Heart right ventricle (tissue), 16 donors: ENCODE data around the gene NXPH1. TPM values are rescaled to one million over a fixed set of nuclear protein-coding genes. Genes with fewer than 3 reads are reported as not detected.

Experiments
- ATAC-seq, 8 donors: fragments of 200-7000 bp; cut with Tn5 transposase; one replicate each; pipeline ENCODE4 v1.9.1; 2020; ENCODE audit warnings: mild to moderate bottlenecking in 8 of 8, moderate library complexity in 8 of 8, moderate number of reproducible peaks in 1 of 8
- DNase-seq, 2 donors: peaks; one replicate each; pipeline ENCODE4 v3.0.0-alpha.2; 2020
- H3K27ac ChIP-seq, 10 donors: fragments of 200-600 bp; sonication (generic) in 2 of 10; one replicate each; pipeline versions ENCODE4 v1.5.0 to v1.8.0; 2020 to 2022; ENCODE audit warnings: mild to moderate bottlenecking in 3 of 10
- H3K27me3 ChIP-seq, 7 donors: fragments of 200-600 bp; one replicate each; pipeline ENCODE4 v1.8.0; 2021 to 2022; ENCODE audit warnings: mild to moderate bottlenecking in 2 of 7
- H3K36me3 ChIP-seq, 9 donors: fragments of 200-600 bp; sonication (generic) in 1 of 9; one replicate each; pipeline versions ENCODE4 v1.5.0 to v1.8.0; 2020 to 2022; ENCODE audit warnings: mild to moderate bottlenecking in 2 of 9
- H3K4me1 ChIP-seq, 9 donors: fragments of 200-600 bp; sonication (generic) in 1 of 9; one replicate each; pipeline versions ENCODE4 v1.5.0 to v1.8.0; 2020 to 2022; ENCODE audit warnings: mild to moderate bottlenecking in 4 of 9
- H3K4me3 ChIP-seq, 10 donors: fragments of 200-600 bp; sonication (generic) in 2 of 10; one replicate each; pipeline versions ENCODE4 v1.5.0 to v1.8.0; 2020 to 2022; ENCODE audit warnings: mild to moderate bottlenecking in 7 of 10, moderate library complexity in 2 of 10
- H3K9me3 ChIP-seq, 11 donors: fragments of 200-600 bp in 10 of 11; sonication (generic) in 2 of 11; one replicate each; pipeline versions ENCODE4 v1.5.0 to v1.8.0; 2013 to 2022; ENCODE audit warnings: mild to moderate bottlenecking in 2 of 11, control low read depth in 1 of 11, moderate library complexity in 1 of 11
- WGBS, 2 donors: extraction: QIAGEN DNeasy Blood & Tissue Kit; methylation state at CpG; one replicate each; pipeline ENCODE4 v1.1.7; 2013; ENCODE audit warnings: inconsistent platforms in 1 of 2; 5-methylcytosine and 5-hydroxymethylcytosine counted together
- intact Hi-C, 10 donors: fragments of 100-400 bp; cut with DNase I; formaldehyde crosslinking; loops; one replicate each; pipeline versions ENCODE4 v1.11.1 to v1.14.2; 2022
- polyA plus RNA-seq, 2 donors: library from polyadenylated mRNA; stranded (reverse); fragments of 200-250 nt; gene quantifications; one replicate each; pipeline ENCODE4 v1.2.3, GENCODE V29; 2013
- total RNA-seq, 10 donors: library from RNA; stranded (reverse); fragmentation: NEBNext Ultra II Directional in 3 of 10; extraction: Animal tissue kit (Norgen Biotek cat#: 25700) in 3 of 10; gene quantifications; one replicate each; pipeline versions ENCODE4 v1.2.1 to v1.2.4, GENCODE V29; 2021 to 2023
- TF ChIP-seq, protein P1 (sequence below), 9 donors: fragments of 200-600 bp; sonication (generic) in 2 of 9; IDR thresholded peaks; one replicate each; pipeline versions ENCODE4 v1.5.0 to v1.8.0; 2021 to 2022; ENCODE audit warnings: antibody characterized with exemption in 9 of 9, mild to moderate bottlenecking in 5 of 9, moderate library complexity in 1 of 9
- donor health status: Arrhythmogenic right ventricular cardiomyopathy.
- donor health status: ischemic (EF 13 %, LVEDD 7.1; RV severe dilation, severe dysfunction).
- donor health status: healthy with polysubstance abuse.
- donor health status: DM: no; HTN: yes; CAD: no.
- donor health status: DM: no; HTN: no; CAD: no.
- donor health status: ischemic (EF 25% LVEDD 6.9; RV normal size, moderate dysfunction).
- donor health status: ischemic (EF 25% LVEDD 5.7; RV mildly dilated, moderate dysfunction).
- donor health status: healthy.
- donor health status: DM: yes; HTN: yes; CAD: no.
- donor health status: Ischemic cardiomyopathy.
- donor health status: ischemic (EF 35%, LVEDD 5.7; RV mildly dilated, moderate dysfunction).
- donor health status: nonischemic (EF 11% LVEDD 7.7; RV severe dilation, severe dysfunction).
- donor health status: DM: yes; HTN: yes; CAD: no.
- donor health status: PGD.
- donor health status: ischemic (EF 29% LVEDD 5.4; RV normal size, mild dysfunction).
- donor health status: nonischemic (EF 23%, LVEDD 6.1; RV moderate dilation, normal function).

Gene NXPH1
- total and polyA plus RNA-seq, 12 donors: not detected

DNA sequence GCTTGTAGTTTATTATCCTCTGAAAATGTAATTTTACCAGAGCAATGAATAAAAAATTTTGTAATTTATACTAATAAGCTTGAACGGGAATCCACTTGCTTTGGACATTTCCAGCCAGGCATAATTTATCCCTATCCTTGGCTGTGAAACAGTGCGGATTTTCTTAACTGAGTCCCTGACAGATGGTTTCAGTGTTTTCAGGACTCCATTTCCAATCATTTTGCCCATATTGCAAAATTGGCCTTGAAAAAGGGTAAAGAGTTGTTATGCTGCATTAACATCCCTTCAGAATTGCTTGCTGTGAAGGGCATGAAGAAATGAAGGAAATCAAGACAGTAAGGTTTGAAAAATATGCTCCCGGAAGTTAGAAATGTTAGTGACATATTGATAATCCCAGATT is 57.7 kb downstream of the NXPH1 start:
- Histone ChIP-seq H3K4me3 (no peak overlapping the region), H3K9me3 (peaks cover 0 to 5% (median 0%) of the 10 kb centered on the region in 11 donors), H3K27ac (no peak overlapping the region), H3K36me3 (no peaks in the 10 kb centered on the region), H3K27me3 (no peaks in the 10 kb centered on the region), H3K4me1 (no peaks in the 10 kb centered on the region)
- no peak for DNase-seq
- TF ChIP-seq, protein P1, sequence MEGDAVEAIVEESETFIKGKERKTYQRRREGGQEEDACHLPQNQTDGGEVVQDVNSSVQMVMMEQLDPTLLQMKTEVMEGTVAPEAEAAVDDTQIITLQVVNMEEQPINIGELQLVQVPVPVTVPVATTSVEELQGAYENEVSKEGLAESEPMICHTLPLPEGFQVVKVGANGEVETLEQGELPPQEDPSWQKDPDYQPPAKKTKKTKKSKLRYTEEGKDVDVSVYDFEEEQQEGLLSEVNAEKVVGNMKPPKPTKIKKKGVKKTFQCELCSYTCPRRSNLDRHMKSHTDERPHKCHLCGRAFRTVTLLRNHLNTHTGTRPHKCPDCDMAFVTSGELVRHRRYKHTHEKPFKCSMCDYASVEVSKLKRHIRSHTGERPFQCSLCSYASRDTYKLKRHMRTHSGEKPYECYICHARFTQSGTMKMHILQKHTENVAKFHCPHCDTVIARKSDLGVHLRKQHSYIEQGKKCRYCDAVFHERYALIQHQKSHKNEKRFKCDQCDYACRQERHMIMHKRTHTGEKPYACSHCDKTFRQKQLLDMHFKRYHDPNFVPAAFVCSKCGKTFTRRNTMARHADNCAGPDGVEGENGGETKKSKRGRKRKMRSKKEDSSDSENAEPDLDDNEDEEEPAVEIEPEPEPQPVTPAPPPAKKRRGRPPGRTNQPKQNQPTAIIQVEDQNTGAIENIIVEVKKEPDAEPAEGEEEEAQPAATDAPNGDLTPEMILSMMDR (IDR thresholded peaks at IDR 0.05): no peak
- intact Hi-C loops: no loop called here
- WGBS, 2 donors: 91 to 92% methylated on average over 3 of the region's 3 CpGs
- ATAC-seq: no peak

DNA sequence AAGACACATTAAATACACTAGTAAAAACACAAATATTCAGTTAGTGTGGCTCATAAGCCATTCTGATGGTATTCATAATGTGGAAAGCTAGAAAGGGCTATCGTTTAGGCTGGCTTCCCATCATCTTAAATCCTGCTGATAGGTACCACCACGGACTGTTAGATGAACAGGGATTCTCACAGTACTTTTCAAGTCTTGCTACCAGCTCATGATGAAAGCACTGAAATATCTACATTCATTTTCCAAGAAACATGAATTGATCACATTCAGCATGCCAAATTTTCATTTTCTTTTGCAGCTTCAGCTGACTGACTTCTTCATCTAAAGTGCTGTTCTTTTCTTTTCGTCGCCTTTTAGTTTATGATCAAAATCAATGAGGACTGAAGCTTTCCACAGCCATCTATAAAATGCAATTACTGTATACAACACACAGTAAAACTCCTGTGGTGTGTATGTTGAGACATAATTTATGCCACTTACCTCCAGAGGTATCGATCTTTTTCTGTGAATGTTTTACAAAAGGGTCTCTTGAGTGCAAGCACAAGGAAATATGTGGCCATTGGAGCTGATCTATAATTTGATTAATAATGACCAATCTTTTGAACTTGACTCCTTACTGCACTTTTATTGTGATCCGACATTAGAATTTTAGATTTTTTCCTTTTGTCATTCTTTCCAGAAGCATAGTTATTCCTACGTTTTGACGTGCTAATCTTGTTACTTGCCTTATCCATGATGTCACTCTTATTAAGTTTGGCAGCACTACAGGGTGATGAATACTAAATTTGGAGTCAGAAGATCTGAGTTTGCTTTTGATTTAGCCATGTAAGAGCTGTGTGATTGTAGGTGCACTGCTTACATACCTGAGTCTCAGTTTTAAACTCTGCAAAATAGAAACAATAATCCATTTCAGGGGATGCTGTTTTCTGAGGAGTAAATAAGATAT is 58.4 kb downstream of the NXPH1 start:
- intact Hi-C loops: no loop called here
- no peak for DNase-seq
- Histone ChIP-seq H3K4me3 (no peak overlapping the region), H3K36me3 (no peaks in the 10 kb centered on the region), H3K4me1 (no peaks in the 10 kb centered on the region), H3K27me3 (no peaks in the 10 kb centered on the region), H3K9me3 (peaks cover 0 to 3% (median 0%) of the 10 kb centered on the region in 11 donors), H3K27ac (no peak overlapping the region)
- 76% methylated on average over 8 of the region's 8 CpGs for WGBS, 2 donors
- ATAC-seq: no peak
- TF ChIP-seq, protein P1 (IDR thresholded peaks at IDR 0.05): no peak

DNA sequence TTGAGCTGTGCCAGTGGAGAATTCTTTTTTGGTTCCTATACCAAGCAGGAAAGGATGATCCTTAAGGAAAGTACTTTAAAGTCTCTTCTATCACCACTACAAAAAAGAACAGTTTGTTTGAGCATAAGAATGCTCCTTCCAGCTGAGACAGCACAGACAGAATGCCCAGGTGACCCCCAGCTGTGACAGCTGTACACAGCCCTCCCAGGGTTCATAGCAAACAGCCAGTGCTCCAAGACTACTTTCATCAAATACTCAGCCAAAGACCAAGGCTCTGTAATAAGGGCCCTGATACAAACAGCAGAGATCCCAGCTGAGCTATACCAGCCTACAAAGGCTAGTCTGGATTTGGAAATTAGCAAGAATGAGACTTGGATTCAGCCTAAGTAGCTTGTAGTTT is 65.7 kb downstream of the NXPH1 start:
- no peaks in the 10 kb centered on the region for H3K36me3 ChIP-seq
- peaks cover 0 to 4% (median 0%) of the 10 kb centered on the region in 11 donors for H3K9me3 ChIP-seq
- ATAC-seq (no peak), DNase-seq (no peak)
- no peaks in the 10 kb centered on the region for H3K4me1 ChIP-seq
- TF ChIP-seq, protein P1 (IDR thresholded peaks at IDR 0.05): no peak
- no peaks in the 10 kb centered on the region for H3K27me3 ChIP-seq
- intact Hi-C loops: no loop called here
- H3K4me3 ChIP-seq: no peak overlapping the region
- no peak overlapping the region for H3K27ac ChIP-seq

DNA sequence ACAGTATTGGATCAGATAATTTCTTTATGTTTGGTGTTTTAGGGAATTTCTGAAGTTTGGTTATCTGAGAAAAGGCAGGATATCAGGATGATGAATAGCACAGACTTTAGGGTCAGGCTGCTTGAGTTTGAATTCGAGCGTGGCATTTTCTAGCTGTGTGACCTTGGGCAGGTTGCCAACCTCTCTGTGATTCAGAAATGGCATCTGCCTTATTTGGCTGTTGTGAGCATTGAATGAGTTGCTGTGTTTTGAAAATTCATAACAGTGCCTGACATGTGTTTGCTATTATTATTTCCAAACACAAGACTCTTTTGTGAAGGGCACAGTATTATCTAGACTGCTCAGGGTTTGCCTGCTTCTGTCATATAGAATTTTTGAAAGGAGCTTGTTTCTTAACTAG is 66.9 kb downstream of the NXPH1 start:
- Histone ChIP-seq H3K4me3 (no peak overlapping the region), H3K36me3 (no peaks in the 10 kb centered on the region), H3K4me1 (no peaks in the 10 kb centered on the region), H3K27me3 (no peaks in the 10 kb centered on the region), H3K27ac (no peak overlapping the region), H3K9me3 (peaks cover 0 to 10% (median 0%) of the 10 kb centered on the region in 11 donors)
- WGBS, 2 donors: 41 to 47% methylated on average over 2 of the region's 2 CpGs
- ATAC-seq (no peak), DNase-seq (no peak)
- intact Hi-C loops: no loop called here
- TF ChIP-seq, protein P1 (IDR thresholded peaks at IDR 0.05): no peak
